WTC11 (cell line): ENCODE measurements around the gene TAS2R40. TPM values are rescaled to one million over a fixed set of nuclear protein-coding genes. Genes with fewer than 3 reads are reported as not detected.

Source experiments
- ATAC-seq: fragments of 200-7000 bp; cut with Tn5 transposase; 2 replicates; pipeline ENCODE4 v1.10.0; 2021; ENCODE audit warnings: mild to moderate bottlenecking, moderate library complexity
- CTCF ChIA-PET: fragments of 300-600 bp; sonication (Branson Sonifier 250); formaldehyde crosslinking; loops from one replicate; lab custom pipeline; 2021; ENCODE audit warnings: antibody characterized with exemption; lab: Charles Lee
- POLR2A ChIA-PET: fragments of 350-600 bp; sonication (Branson Sonifier 250); formaldehyde crosslinking; loops from one replicate; lab custom pipeline; 2021; ENCODE audit warnings: antibody characterized with exemption; lab: Charles Lee
- DNase-seq: peaks from one replicate; pipeline ENCODE4 v3.0.0; 2021; ENCODE audit warnings: low spot score
- H3K27ac Mint-ChIP-seq: 2 replicates; pipeline ENCODE4 v1.8.0; 2021; ENCODE audit warnings: mixed read lengths
- H3K27me3 Mint-ChIP-seq: 2 replicates; pipeline ENCODE4 v1.8.0; 2021; ENCODE audit warnings: low read depth, mild to moderate bottlenecking, moderate library complexity, mixed read lengths
- H3K36me3 Mint-ChIP-seq: 2 replicates; pipeline ENCODE4 v1.8.0; 2021; ENCODE audit warnings: mixed read lengths
- H3K4me1 Mint-ChIP-seq: 2 replicates; pipeline ENCODE4 v1.8.0; 2022; ENCODE audit warnings: mixed read lengths
- H3K4me3 Mint-ChIP-seq: 2 replicates; pipeline ENCODE4 v1.8.0; 2021; ENCODE audit warnings: mild to moderate bottlenecking, moderate library complexity, mixed read lengths
- H3K9me3 Mint-ChIP-seq: 2 replicates; pipeline ENCODE4 v1.8.0; 2021; ENCODE audit warnings: mixed read lengths
- CBFB ChIP-seq: sonication (generic); formaldehyde crosslinking; IDR thresholded peaks from 2 replicates; pipeline ENCODE4 v1.8.1; 2022; ENCODE audit warnings: mild to moderate bottlenecking, low read depth, missing genetic modification reagents
- CREM ChIP-seq: sonication (generic); formaldehyde crosslinking; IDR thresholded peaks from 2 replicates; pipeline ENCODE4 v1.8.1; 2022; ENCODE audit warnings: mild to moderate bottlenecking, missing genetic modification reagents, moderate library complexity
- EMX1 ChIP-seq: fragments of 250-450 bp; sonication (Bioruptor Pico); IDR thresholded peaks from 2 replicates; pipeline ENCODE4 v1.8.0; 2021; ENCODE audit warnings: mild to moderate bottlenecking
- FOXK1 ChIP-seq: sonication (generic); formaldehyde crosslinking; IDR thresholded peaks from 2 replicates; pipeline ENCODE4 v1.8.0; 2022; ENCODE audit warnings: mild to moderate bottlenecking, moderate library complexity, missing genetic modification reagents
- FOXP1 ChIP-seq: sonication (generic); formaldehyde crosslinking; IDR thresholded peaks from 2 replicates; pipeline ENCODE4 v1.8.0; 2022; ENCODE audit warnings: missing genetic modification reagents, mild to moderate bottlenecking, moderate library complexity, borderline replicate concordance
- GABPB1 ChIP-seq: sonication (generic); formaldehyde crosslinking; IDR thresholded peaks from 2 replicates; pipeline ENCODE4 v1.8.1; 2023; ENCODE audit warnings: mild to moderate bottlenecking, missing genetic modification reagents
- KAT7 ChIP-seq: sonication (generic); formaldehyde crosslinking; IDR thresholded peaks from 2 replicates; pipeline ENCODE4 v1.8.1; 2023; ENCODE audit warnings: missing genetic modification reagents, mild to moderate bottlenecking, borderline replicate concordance
- MYBL2 ChIP-seq: sonication (generic); formaldehyde crosslinking; IDR thresholded peaks from 2 replicates; pipeline ENCODE4 v1.8.1; 2023; ENCODE audit warnings: mild to moderate bottlenecking, moderate library complexity, missing genetic modification reagents
- NFE2L1 ChIP-seq: sonication (generic); formaldehyde crosslinking; IDR thresholded peaks from 2 replicates; pipeline ENCODE4 v1.8.1; 2023; ENCODE audit warnings: missing genetic modification reagents
- NR1H2 ChIP-seq: sonication (generic); formaldehyde crosslinking; IDR thresholded peaks from 2 replicates; pipeline ENCODE4 v1.9.0; 2021; ENCODE audit warnings: mild to moderate bottlenecking, moderate library complexity, missing genetic modification reagents
- OVOL2 ChIP-seq: fragments of 250-450 bp; sonication (Bioruptor Pico); IDR thresholded peaks from 2 replicates; pipeline ENCODE4 v1.9.0; 2021; ENCODE audit warnings: mild to moderate bottlenecking, borderline replicate concordance
- RORB ChIP-seq: fragments of 250-450 bp; sonication (Bioruptor Pico); IDR thresholded peaks from 2 replicates; pipeline ENCODE4 v1.9.0; 2021; ENCODE audit warnings: mild to moderate bottlenecking
- TCF7 ChIP-seq: sonication (generic); formaldehyde crosslinking; IDR thresholded peaks from 2 replicates; pipeline ENCODE4 v1.8.0; 2022; ENCODE audit warnings: mild to moderate bottlenecking, low read depth, missing genetic modification reagents, moderate library complexity
- TEAD4 ChIP-seq: sonication (generic); formaldehyde crosslinking; IDR thresholded peaks from 2 replicates; pipeline ENCODE4 v1.8.0; 2022; ENCODE audit warnings: mild to moderate bottlenecking, missing genetic modification reagents
- TP53 ChIP-seq: sonication (generic); formaldehyde crosslinking; IDR thresholded peaks from 2 replicates; pipeline ENCODE4 v1.8.1; 2023; ENCODE audit warnings: mild to moderate bottlenecking, missing genetic modification reagents
- ZNF219 ChIP-seq: sonication (generic); formaldehyde crosslinking; IDR thresholded peaks from 2 replicates; pipeline ENCODE4 v1.8.0; 2023; ENCODE audit warnings: missing genetic modification reagents, mild to moderate bottlenecking, borderline replicate concordance
- ZNF263 ChIP-seq: sonication (generic); formaldehyde crosslinking; IDR thresholded peaks from 2 replicates; pipeline ENCODE4 v1.8.1; 2022; ENCODE audit warnings: low read depth, mild to moderate bottlenecking, moderate library complexity, missing genetic modification reagents
- ZNF317 ChIP-seq: sonication (generic); formaldehyde crosslinking; IDR thresholded peaks from 2 replicates; pipeline ENCODE4 v1.8.1; 2023; ENCODE audit warnings: low read depth, mild to moderate bottlenecking, moderate library complexity, missing genetic modification reagents, borderline replicate concordance
- ZNF416 ChIP-seq: fragments of 250-450 bp; sonication (Bioruptor Pico); IDR thresholded peaks from 2 replicates; pipeline ENCODE4 v1.9.0; 2021; ENCODE audit warnings: mild to moderate bottlenecking, inconsistent platforms
- ZNF671 ChIP-seq: fragments of 250-450 bp; sonication (Bioruptor Pico); IDR thresholded peaks from 2 replicates; pipeline ENCODE4 v1.8.0; 2021; ENCODE audit warnings: mild to moderate bottlenecking
- total RNA-seq: library from RNA; stranded (reverse); gene quantifications from 3 replicates; pipeline ENCODE4 v1.2.3, GENCODE V29; 2021
- TF ChIP-seq, protein P1 (sequence below): sonication (generic); formaldehyde crosslinking; IDR thresholded peaks from 2 replicates; pipeline ENCODE4 v1.8.0; 2022; ENCODE audit warnings: mild to moderate bottlenecking, missing genetic modification reagents
- TF ChIP-seq, protein P2 (sequence below): sonication (generic); formaldehyde crosslinking; IDR thresholded peaks from 2 replicates; pipeline ENCODE4 v1.8.1; 2023; ENCODE audit warnings: mild to moderate bottlenecking, missing genetic modification reagents
- TF ChIP-seq, protein P3 (sequence below): fragments of 250-450 bp; sonication (Bioruptor Pico); IDR thresholded peaks from 2 replicates; pipeline ENCODE4 v1.9.0; 2021; ENCODE audit warnings: moderate library complexity, mild to moderate bottlenecking, inconsistent platforms, borderline replicate concordance
- TF ChIP-seq, protein P4 (sequence below): fragments of 250-450 bp; sonication (Bioruptor Pico); IDR thresholded peaks from 2 replicates; pipeline ENCODE4 v1.9.0; 2021; ENCODE audit warnings: mild to moderate bottlenecking
- TF ChIP-seq, protein P5 (sequence below): sonication (generic); formaldehyde crosslinking; IDR thresholded peaks from 2 replicates; pipeline ENCODE4 v1.8.0; 2023; ENCODE audit warnings: missing genetic modification reagents, mild to moderate bottlenecking, borderline replicate concordance
- TF ChIP-seq, protein P6 (sequence below): sonication (generic); formaldehyde crosslinking; IDR thresholded peaks from 2 replicates; pipeline ENCODE4 v1.8.0; 2023; ENCODE audit warnings: missing genetic modification reagents
- TF ChIP-seq, protein P7 (sequence below): sonication (generic); formaldehyde crosslinking; IDR thresholded peaks from 2 replicates; pipeline ENCODE4 v1.8.0; 2022; ENCODE audit warnings: mild to moderate bottlenecking, missing genetic modification reagents
- TF ChIP-seq, protein P8 (sequence below): sonication (generic); formaldehyde crosslinking; IDR thresholded peaks from 2 replicates; pipeline ENCODE4 v1.8.1; 2022; ENCODE audit warnings: mild to moderate bottlenecking, moderate library complexity, missing genetic modification reagents

TAS2R40 gene
- total RNA-seq, 1 experiment from 2014 or later = not detected

DNA sequence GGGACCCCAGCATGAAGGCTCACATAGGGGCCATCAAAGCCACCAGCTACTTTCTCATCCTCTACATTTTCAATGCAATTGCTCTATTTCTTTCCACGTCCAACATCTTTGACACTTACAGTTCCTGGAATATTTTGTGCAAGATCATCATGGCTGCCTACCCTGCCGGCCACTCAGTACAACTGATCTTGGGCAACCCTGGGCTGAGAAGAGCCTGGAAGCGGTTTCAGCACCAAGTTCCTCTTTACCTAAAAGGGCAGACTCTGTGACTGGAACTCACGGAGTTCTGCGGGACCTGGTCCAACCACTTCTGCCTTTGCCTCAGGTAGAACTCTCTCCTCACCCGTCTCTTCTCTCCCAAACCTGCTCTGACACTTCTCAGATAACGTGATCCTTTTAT is 945 bp downstream of the TAS2R40 start:
- ATAC-seq (no peak), DNase-seq (no peak)
- no peak overlapping the region for H3K27ac Mint-ChIP-seq
- CTCF ChIA-PET = interaction anchor here (1.4 to 2.6 kb wide), 2 partner anchors 8 to 18 kb away, joined by 4 to 22 read pairs; no protein-coding TSS in a partner anchor
- no peaks in the 10 kb centered on the region for H3K36me3 Mint-ChIP-seq
- H3K4me3 Mint-ChIP-seq = no peak overlapping the region
- POLR2A ChIA-PET = no interaction called here
- no peaks in the 10 kb centered on the region for H3K9me3 Mint-ChIP-seq
- H3K4me1 Mint-ChIP-seq = 0 out of 2 replicates have a peak, but pooled peaks cover 3% of the 10 kb centered on the region
- H3K27me3 Mint-ChIP-seq = no peaks in the 10 kb centered on the region
- TF ChIP-seq, protein P1, sequence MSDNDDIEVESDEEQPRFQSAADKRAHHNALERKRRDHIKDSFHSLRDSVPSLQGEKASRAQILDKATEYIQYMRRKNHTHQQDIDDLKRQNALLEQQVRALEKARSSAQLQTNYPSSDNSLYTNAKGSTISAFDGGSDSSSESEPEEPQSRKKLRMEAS (CRISPR knock-in tag) = no peak
- TF ChIP-seq, protein P2, sequence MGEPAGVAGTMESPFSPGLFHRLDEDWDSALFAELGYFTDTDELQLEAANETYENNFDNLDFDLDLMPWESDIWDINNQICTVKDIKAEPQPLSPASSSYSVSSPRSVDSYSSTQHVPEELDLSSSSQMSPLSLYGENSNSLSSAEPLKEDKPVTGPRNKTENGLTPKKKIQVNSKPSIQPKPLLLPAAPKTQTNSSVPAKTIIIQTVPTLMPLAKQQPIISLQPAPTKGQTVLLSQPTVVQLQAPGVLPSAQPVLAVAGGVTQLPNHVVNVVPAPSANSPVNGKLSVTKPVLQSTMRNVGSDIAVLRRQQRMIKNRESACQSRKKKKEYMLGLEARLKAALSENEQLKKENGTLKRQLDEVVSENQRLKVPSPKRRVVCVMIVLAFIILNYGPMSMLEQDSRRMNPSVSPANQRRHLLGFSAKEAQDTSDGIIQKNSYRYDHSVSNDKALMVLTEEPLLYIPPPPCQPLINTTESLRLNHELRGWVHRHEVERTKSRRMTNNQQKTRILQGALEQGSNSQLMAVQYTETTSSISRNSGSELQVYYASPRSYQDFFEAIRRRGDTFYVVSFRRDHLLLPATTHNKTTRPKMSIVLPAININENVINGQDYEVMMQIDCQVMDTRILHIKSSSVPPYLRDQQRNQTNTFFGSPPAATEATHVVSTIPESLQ (CRISPR knock-in tag) = no peak
- TF ChIP-seq RORB (no peak), TCF7 (CRISPR knock-in tag) (no peak), FOXK1 (no peak), GABPB1 (no peak), ZNF317 (CRISPR knock-in tag) (no peak), ZNF263 (no peak), NFE2L1 (CRISPR knock-in tag) (no peak), EMX1 (CRISPR knock-in tag) (no peak), FOXP1 (CRISPR knock-in tag) (no peak), CBFB (CRISPR knock-in tag) (no peak), KAT7 (CRISPR knock-in tag) (no peak), OVOL2 (CRISPR knock-in tag) (no peak), MYBL2 (no peak), ZNF219 (no peak), ZNF416 (no peak)
- TF ChIP-seq, protein P3, sequence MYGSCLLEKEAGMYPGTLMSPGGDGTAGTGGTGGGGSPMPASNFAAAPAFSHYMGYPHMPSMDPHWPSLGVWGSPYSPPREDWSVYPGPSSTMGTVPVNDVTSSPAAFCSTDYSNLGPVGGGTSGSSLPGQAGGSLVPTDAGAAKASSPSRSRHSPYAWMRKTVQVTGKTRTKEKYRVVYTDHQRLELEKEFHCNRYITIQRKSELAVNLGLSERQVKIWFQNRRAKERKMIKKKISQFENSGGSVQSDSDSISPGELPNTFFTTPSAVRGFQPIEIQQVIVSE = no peak
- TF ChIP-seq, protein P4, sequence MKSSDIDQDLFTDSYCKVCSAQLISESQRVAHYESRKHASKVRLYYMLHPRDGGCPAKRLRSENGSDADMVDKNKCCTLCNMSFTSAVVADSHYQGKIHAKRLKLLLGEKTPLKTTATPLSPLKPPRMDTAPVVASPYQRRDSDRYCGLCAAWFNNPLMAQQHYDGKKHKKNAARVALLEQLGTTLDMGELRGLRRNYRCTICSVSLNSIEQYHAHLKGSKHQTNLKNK (CRISPR knock-in tag) = no peak
- TF ChIP-seq, protein P5, sequence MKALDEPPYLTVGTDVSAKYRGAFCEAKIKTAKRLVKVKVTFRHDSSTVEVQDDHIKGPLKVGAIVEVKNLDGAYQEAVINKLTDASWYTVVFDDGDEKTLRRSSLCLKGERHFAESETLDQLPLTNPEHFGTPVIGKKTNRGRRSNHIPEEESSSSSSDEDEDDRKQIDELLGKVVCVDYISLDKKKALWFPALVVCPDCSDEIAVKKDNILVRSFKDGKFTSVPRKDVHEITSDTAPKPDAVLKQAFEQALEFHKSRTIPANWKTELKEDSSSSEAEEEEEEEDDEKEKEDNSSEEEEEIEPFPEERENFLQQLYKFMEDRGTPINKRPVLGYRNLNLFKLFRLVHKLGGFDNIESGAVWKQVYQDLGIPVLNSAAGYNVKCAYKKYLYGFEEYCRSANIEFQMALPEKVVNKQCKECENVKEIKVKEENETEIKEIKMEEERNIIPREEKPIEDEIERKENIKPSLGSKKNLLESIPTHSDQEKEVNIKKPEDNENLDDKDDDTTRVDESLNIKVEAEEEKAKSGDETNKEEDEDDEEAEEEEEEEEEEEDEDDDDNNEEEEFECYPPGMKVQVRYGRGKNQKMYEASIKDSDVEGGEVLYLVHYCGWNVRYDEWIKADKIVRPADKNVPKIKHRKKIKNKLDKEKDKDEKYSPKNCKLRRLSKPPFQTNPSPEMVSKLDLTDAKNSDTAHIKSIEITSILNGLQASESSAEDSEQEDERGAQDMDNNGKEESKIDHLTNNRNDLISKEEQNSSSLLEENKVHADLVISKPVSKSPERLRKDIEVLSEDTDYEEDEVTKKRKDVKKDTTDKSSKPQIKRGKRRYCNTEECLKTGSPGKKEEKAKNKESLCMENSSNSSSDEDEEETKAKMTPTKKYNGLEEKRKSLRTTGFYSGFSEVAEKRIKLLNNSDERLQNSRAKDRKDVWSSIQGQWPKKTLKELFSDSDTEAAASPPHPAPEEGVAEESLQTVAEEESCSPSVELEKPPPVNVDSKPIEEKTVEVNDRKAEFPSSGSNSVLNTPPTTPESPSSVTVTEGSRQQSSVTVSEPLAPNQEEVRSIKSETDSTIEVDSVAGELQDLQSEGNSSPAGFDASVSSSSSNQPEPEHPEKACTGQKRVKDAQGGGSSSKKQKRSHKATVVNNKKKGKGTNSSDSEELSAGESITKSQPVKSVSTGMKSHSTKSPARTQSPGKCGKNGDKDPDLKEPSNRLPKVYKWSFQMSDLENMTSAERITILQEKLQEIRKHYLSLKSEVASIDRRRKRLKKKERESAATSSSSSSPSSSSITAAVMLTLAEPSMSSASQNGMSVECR (CRISPR knock-in tag) = no peak

DNA sequence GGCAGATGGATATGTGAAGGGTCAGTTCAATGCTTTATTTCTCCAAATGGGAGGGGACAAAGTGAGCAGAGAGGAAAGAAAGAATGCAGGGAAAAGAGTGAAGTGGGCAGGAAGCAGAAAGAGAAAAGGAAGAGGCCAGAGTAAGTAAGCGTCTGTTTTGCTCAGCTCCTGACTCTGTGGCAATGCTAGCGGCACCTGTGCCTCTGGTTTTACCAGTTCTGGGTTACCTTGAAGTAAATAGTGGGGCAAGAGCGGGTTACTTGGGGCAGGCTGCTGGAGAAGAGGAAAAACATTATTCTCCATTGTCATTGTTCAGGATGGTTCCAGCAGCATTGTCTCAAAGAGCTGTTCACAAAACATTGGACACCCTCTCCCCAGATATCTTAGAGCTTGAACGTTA is 1.9 kb downstream of the TAS2R40 start:
- no peaks in the 10 kb centered on the region for H3K36me3 Mint-ChIP-seq
- H3K27ac Mint-ChIP-seq = no peak overlapping the region
- CTCF ChIA-PET = interaction anchor here (1.0 to 2.6 kb wide), 2 partner anchors 9 to 17 kb away, joined by 6 to 22 read pairs; no protein-coding TSS in a partner anchor
- H3K4me1 Mint-ChIP-seq = peaks cover 3% of the 10 kb centered on the region; the same call in 1 of the 2 replicates
- ATAC-seq = no peak
- TF ChIP-seq ZNF416 (no peak), KAT7 (CRISPR knock-in tag) (no peak), TEAD4 (CRISPR knock-in tag) (no peak), NR1H2 (CRISPR knock-in tag) (no peak), ZNF671 (CRISPR knock-in tag) (no peak), CREM (CRISPR knock-in tag) (no peak), TP53 (CRISPR knock-in tag) (no peak)
- TF ChIP-seq, protein P6, sequence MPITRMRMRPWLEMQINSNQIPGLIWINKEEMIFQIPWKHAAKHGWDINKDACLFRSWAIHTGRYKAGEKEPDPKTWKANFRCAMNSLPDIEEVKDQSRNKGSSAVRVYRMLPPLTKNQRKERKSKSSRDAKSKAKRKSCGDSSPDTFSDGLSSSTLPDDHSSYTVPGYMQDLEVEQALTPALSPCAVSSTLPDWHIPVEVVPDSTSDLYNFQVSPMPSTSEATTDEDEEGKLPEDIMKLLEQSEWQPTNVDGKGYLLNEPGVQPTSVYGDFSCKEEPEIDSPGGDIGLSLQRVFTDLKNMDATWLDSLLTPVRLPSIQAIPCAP = no peak
- TF ChIP-seq, protein P7, sequence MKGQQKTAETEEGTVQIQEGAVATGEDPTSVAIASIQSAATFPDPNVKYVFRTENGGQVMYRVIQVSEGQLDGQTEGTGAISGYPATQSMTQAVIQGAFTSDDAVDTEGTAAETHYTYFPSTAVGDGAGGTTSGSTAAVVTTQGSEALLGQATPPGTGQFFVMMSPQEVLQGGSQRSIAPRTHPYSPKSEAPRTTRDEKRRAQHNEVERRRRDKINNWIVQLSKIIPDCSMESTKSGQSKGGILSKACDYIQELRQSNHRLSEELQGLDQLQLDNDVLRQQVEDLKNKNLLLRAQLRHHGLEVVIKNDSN (CRISPR knock-in tag) = no peak
- TF ChIP-seq, protein P8, sequence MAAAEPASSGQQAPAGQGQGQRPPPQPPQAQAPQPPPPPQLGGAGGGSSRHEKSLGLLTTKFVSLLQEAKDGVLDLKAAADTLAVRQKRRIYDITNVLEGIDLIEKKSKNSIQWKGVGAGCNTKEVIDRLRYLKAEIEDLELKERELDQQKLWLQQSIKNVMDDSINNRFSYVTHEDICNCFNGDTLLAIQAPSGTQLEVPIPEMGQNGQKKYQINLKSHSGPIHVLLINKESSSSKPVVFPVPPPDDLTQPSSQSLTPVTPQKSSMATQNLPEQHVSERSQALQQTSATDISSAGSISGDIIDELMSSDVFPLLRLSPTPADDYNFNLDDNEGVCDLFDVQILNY (CRISPR knock-in tag) = no peak
- no peak overlapping the region for H3K4me3 Mint-ChIP-seq
- no peak for DNase-seq
- no peaks in the 10 kb centered on the region for H3K9me3 Mint-ChIP-seq
- POLR2A ChIA-PET = interaction anchor here (0.7 kb wide), 1 partner anchor 113 kb away, joined by 3 read pairs; no protein-coding TSS in a partner anchor
- H3K27me3 Mint-ChIP-seq = no peaks in the 10 kb centered on the region
